Adipocyte (in vitro differentiated cells): Measurements from ENCODE around the gene DTNBP1.
A peak's percentile ranks its signal among the peaks of the same experiment; 100 is the strongest.

Source experiments
- DNase-seq: peaks from one replicate; pipeline ENCODE4 v3.0.0-alpha.2; 2015; ENCODE audit warnings: low read depth
- H3K27me3 ChIP-seq: replicated peaks from 2 replicates; pipeline ENCODE4 v1.7.0; 2013; ENCODE audit warnings: mild to moderate bottlenecking, low read length, moderate library complexity; ENCODE audit not compliant: control insufficient read depth, insufficient read depth
- H3K36me3 ChIP-seq: 2 replicates; pipeline ENCODE4 v1.7.0; 2013; ENCODE audit warnings: low read length, mild to moderate bottlenecking, moderate library complexity; ENCODE audit not compliant: control insufficient read depth, insufficient read depth, severe bottlenecking
- H3K4me1 ChIP-seq: 2 replicates; pipeline ENCODE4 v1.7.0; 2013; ENCODE audit warnings: mild to moderate bottlenecking, low read length, moderate library complexity; ENCODE audit not compliant: control insufficient read depth, insufficient read depth
- H3K4me3 ChIP-seq: 2 replicates; pipeline ENCODE4 v1.7.0; 2013; ENCODE audit warnings: mild to moderate bottlenecking, low read length, moderate library complexity
- H3K9ac ChIP-seq: 2 replicates; pipeline ENCODE4 v1.7.0; 2013; ENCODE audit warnings: mild to moderate bottlenecking, low read length, moderate library complexity
- H3K9me3 ChIP-seq: 2 replicates; pipeline ENCODE4 v1.7.0; 2013; ENCODE audit warnings: mild to moderate bottlenecking, low read length, moderate library complexity; ENCODE audit not compliant: control insufficient read depth

Gene DTNBP1

DNA sequence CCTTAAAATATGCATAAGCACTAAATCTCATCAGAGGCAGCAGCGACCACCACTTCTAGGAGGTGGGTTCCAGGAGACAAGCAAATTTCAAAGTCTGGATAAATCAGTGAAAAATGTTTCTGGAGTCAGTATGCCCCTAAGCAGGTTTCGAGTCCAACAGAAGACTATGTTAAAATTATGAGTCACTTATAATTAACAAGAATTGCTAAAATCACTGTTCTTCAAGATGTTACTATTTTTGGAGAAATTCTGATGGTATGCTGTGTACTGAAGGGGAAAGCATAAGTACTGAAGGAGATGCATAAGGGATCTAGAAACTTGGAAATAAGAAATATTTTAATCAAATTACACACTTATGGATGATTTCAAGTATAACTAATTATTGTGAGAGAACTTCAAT is 58.0 kb downstream of the DTNBP1 start:
- peaks cover 3% of the 10 kb centered on the region for H3K36me3 ChIP-seq
- H3K9ac ChIP-seq = no peak overlapping the region
- H3K4me3 ChIP-seq = no peak overlapping the region
- DNase-seq = no peak
- H3K4me1 ChIP-seq = peaks cover 7% of the 10 kb centered on the region
- H3K9me3 ChIP-seq = no peaks in the 10 kb centered on the region
- no peaks in the 10 kb centered on the region for H3K27me3 ChIP-seq

DNA sequence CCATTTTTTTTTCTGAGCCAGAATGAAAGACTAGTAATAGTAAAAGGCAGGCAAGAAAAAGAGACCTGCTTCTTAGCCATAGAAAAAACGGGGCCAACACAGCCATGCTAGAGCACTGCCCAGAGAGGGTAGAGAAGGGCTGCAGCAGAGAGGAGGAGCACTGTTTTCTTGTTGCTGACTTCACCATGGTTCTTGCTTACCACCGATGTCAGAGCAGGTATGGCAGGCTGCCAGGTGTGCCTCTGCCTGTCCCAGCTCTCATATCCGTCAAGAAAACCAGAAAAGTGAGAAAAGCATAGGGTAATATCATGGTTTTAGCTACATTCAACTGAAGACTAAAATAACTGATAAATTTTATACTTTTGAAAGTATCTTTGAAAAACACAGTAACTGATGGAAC is 60.7 kb downstream of the DTNBP1 start:
- H3K4me1 ChIP-seq = peaks cover 5% of the 10 kb centered on the region
- no peak overlapping the region for H3K4me3 ChIP-seq
- no peak for DNase-seq
- no peaks in the 10 kb centered on the region for H3K27me3 ChIP-seq
- H3K9ac ChIP-seq = no peak overlapping the region
- H3K36me3 ChIP-seq = no peaks in the 10 kb centered on the region
- H3K9me3 ChIP-seq = no peaks in the 10 kb centered on the region

DNA sequence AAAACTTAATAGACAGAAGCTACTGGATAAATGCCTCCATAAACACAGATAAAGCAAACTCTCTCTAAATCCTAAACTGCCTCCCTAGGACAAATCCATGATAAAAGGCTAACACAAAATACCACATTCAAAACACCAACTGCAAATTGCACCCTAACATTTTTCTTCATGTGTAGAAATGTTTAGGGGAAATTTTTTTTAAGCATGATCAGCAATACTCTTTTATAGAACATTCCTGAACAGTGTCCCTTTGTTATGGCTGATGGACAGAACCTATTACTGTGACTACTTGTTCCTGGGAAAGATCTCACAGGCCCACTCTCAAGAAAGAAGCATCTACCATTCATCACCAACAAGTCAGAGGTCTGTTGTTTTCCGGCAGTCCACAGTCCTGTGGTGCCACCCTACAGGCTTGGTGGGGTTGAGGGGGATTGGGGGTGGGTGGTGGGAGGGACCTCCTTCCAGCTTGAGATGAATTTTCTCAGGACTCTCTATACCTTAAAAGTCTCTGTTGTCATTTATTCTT is 64.5 kb downstream of the DTNBP1 start:
- Histone ChIP-seq H3K9me3 (no peaks in the 10 kb centered on the region), H3K27me3 (no peaks in the 10 kb centered on the region), H3K4me3 (no peak overlapping the region), H3K36me3 (no peaks in the 10 kb centered on the region), H3K9ac (no peak overlapping the region), H3K4me1 (no peaks in the 10 kb centered on the region)
- no peak for DNase-seq

DNA sequence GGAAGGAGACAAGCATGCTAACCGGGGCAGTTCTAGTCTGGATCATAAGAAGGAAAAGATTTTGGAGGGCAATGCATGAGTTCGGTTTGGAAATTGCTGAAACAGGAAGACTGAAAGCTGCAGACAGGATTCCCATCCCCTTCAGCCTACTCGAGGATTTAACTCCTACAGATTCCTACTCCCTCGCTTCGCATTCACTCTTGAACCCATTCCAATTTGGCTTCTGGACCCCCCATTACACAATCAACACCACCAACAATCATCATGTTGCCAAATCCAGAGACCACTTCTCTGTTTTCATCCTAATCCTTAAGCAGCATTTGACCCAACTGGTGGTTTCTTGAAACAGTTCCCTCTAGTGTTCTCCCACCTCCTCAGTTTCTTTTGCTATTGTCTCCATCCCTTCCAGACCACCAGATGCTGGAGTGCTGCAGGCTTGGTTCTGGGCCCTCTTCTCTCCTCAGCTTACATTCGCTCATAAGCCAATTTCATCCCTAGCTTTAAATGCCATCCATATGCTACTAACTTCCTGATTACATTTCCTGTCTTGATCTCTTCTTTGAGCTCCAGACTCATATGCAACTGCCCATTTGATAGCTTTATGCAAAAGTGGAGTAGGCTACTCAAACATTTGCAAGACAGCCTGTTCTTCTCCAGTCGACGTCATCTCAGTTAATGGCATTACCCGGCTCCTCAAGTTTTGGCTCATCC is 66.5 kb downstream of the DTNBP1 start:
- DNase-seq = no peak
- no peaks in the 10 kb centered on the region for H3K36me3 ChIP-seq

DNA sequence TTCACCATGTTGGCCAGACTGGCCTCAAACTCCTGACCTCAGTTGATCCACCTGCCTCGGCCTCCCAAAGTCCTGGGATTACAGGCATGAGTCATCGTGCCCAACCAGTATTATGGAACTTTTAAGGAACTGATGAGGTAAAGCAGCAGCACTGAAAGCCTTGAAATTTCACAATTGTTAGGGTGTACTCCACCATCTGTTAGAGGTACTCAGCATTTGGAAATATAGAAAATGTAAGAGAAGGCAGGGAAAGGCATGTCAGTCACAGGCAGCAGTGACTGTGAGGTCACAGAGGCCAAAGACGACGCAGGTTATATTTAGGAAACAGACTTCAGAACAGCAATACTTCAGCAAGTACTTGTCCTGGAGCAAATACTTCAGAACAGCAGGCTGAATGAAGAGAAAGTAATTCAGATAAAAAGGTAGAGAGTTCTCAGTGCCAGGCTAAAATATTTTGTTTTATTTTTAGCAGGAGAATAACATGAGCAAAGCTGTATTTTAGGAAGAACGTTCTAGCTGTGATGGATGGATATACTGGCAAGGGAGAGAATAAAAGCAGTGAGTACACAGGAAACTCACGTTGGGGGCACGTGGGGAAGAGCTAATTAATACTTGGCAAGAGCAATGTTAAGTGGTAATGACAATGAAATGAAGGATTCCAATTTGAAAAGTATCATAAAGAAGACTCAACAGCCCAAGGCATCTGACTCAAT is 67.2 kb downstream of the DTNBP1 start:
- H3K9me3 ChIP-seq = no peaks in the 10 kb centered on the region
- H3K9ac ChIP-seq = no peak overlapping the region
- H3K27me3 ChIP-seq = no peaks in the 10 kb centered on the region
- no peaks in the 10 kb centered on the region for H3K4me1 ChIP-seq
- DNase-seq = peak; percentile 64
- no peak overlapping the region for H3K4me3 ChIP-seq
- H3K36me3 ChIP-seq = no peaks in the 10 kb centered on the region

More for the DNA sequence above, 66.5 kb downstream of the DTNBP1 start:
- Histone ChIP-seq H3K4me3 (no peak overlapping the region), H3K9me3 (no peaks in the 10 kb centered on the region), H3K9ac (no peak overlapping the region), H3K27me3 (no peaks in the 10 kb centered on the region), H3K4me1 (no peaks in the 10 kb centered on the region)

DNA sequence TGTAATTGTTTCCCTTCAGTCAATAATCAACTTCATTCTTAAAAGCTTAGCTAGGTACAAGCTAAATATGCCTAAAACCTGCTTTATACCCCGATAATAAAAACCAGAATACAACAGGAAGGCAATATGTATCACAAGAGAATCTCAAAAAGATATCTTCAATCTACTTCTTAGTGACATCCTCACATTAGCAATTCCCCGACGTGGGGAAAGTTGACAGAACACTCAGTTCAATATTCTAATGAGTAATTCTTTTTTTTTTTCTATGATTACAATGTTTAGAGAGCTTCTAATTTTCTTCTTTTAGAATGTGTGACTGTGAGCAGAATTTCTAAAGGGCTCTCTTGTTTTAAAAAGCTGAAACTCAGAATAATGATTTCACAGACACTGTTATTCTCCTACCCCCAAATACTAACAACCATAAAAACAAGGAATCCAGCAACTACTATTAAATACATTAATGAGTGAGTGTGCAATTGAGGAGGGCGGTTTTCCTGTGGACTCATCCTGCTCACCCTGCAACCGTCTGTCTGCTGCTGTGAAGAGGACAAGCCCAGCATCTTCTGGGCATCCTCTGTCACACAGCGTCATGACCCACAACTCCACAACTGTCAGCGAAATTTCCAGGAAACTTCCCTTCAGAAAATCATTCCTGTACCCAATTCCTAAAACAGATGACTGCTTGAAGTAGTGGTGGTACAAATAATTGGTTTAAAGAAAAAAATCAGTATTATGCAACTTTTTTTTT is 68.1 kb downstream of the DTNBP1 start:
- Histone ChIP-seq H3K27me3 (no peaks in the 10 kb centered on the region), H3K36me3 (no peaks in the 10 kb centered on the region), H3K4me1 (no peaks in the 10 kb centered on the region), H3K4me3 (no peak overlapping the region), H3K9me3 (no peaks in the 10 kb centered on the region), H3K9ac (no peak overlapping the region)
- DNase-seq = no peak

DNA sequence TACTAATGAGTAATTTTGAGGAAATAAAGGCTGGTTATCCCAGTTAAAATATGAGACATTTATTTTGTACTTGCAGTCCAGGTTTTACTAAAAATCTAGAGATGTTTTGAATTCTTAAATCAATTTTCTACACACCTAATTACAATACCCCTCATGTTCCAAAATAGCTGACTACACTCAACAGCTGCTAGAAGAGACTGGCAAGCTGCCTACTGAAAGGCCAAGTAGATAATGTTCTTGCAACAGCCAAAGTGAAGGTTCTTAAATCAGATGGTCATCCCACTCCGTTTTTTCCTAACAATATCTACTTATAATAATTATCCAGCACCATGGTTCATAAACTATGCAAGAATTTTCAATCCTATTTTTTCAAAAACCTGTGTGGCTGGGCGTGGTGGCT is 69.0 kb downstream of the DTNBP1 start:
- Histone ChIP-seq H3K4me1 (no peaks in the 10 kb centered on the region), H3K27me3 (no peaks in the 10 kb centered on the region), H3K4me3 (no peak overlapping the region), H3K9ac (no peak overlapping the region), H3K36me3 (no peaks in the 10 kb centered on the region), H3K9me3 (no peaks in the 10 kb centered on the region)
- DNase-seq = peak; percentile 9

DNA sequence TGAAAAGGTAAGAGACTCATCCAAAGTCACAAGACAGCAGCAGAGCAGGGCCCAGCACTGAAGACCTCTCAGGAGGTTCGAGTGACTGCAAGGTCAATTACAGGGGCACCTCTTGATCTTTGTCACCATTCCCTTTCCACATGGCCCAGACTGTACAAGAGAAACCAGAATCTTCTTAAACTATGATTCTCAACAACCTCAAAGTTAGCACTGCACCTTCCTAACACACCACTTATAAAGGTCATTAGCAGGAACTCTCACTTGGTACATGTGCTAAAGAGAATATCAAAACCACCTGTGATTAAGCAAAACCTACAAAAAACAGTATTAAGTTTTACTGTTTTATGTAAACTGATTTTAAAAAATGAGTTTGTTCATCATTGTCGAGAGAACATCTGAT is 70.2 kb downstream of the DTNBP1 start:
- no peak for DNase-seq
- no peaks in the 10 kb centered on the region for H3K27me3 ChIP-seq

DNA sequence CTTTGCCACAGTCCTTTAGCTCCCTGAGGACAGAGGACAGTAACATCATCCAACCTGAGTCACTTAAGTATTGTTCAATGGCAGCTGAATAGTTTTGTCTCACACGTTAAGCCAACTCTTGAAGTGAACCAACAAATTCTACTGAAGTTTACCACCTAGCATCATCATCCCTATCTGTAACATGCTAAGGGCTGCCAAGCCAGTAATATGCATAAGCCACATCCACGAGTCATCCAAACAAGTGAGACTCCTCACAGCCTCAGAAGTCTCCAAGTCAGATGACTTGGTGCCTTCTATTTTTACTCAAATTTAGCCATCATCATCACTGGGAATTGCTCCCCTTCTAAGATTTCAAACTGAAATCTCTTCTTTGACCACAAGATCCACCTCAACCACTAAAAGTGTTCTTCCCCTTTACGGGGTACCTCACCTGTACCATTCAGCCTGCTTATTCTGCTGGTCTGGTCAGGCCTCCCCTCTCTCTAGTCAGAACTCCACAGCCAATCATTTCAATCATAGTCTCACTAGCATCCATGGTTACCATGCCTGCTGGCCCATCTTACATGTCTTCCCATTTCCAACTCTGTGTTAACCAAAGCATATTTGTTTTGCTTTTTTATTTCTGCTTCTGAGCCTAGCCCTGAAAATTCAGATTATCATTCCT is 73.7 kb downstream of the DTNBP1 start:
- no peaks in the 10 kb centered on the region for H3K27me3 ChIP-seq
- DNase-seq = peak; percentile 41
- no peak overlapping the region for H3K9ac ChIP-seq
- H3K4me1 ChIP-seq = no peaks in the 10 kb centered on the region
- H3K4me3 ChIP-seq = no peak overlapping the region
- H3K36me3 ChIP-seq = no peaks in the 10 kb centered on the region
- H3K9me3 ChIP-seq = no peaks in the 10 kb centered on the region

More for the DNA sequence above, 70.2 kb downstream of the DTNBP1 start:
- no peaks in the 10 kb centered on the region for H3K9me3 ChIP-seq
- H3K9ac ChIP-seq = no peak overlapping the region
- no peak overlapping the region for H3K4me3 ChIP-seq
- no peaks in the 10 kb centered on the region for H3K36me3 ChIP-seq
- no peaks in the 10 kb centered on the region for H3K4me1 ChIP-seq

DNA sequence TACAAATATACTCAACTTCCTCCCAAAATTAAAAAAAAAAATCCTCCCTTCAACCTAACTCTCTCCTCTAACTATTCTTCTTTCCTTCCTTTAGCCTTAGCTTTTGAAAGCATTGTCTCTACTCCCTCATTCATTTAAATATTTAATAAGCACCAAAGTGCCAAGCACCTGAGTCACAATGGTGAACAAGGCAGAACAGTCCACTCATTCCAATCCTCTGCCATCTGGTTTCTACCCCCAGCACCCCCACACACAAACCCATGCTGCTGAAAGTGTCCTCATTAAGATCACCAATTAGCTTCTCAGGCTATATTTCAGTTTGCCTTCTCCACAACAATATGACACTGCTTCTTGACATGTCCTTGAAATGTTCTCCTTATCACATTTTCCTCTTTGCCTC is 76.3 kb downstream of the DTNBP1 start:
- H3K4me3 ChIP-seq = no peak overlapping the region
- no peaks in the 10 kb centered on the region for H3K36me3 ChIP-seq
- H3K9me3 ChIP-seq = no peaks in the 10 kb centered on the region
- H3K4me1 ChIP-seq = peaks cover 7% of the 10 kb centered on the region
- no peaks in the 10 kb centered on the region for H3K27me3 ChIP-seq
- no peak for DNase-seq
- H3K9ac ChIP-seq = no peak overlapping the region

DNA sequence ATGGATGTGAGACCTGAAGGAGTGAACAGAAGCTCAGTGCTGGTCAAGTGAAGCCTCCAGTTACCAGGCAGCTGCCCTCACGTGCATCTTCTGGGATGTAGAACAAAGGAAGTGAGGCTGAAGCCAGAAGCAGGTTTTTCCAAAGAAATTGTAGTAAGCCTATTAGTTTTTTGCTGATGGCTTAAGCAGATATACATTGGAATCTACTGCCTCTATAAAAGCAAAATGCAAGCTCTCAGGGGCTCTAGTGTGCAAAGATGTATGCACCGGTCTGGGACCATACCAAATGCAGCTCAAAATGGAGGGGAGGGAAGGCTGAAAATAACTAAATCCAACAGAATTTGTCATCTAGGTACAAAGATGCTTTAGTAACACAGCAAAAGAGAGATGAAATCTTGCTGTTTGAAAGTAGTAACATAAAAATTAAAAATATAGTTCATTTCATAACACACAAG is 77.0 kb downstream of the DTNBP1 start:
- no peak overlapping the region for H3K9ac ChIP-seq
- no peaks in the 10 kb centered on the region for H3K36me3 ChIP-seq
- no peaks in the 10 kb centered on the region for H3K27me3 ChIP-seq
- DNase-seq = no peak
- peaks cover 7% of the 10 kb centered on the region for H3K4me1 ChIP-seq
- H3K9me3 ChIP-seq = no peaks in the 10 kb centered on the region
- no peak overlapping the region for H3K4me3 ChIP-seq
